ENCODE results near the gene TRMT10C.

DNA sequence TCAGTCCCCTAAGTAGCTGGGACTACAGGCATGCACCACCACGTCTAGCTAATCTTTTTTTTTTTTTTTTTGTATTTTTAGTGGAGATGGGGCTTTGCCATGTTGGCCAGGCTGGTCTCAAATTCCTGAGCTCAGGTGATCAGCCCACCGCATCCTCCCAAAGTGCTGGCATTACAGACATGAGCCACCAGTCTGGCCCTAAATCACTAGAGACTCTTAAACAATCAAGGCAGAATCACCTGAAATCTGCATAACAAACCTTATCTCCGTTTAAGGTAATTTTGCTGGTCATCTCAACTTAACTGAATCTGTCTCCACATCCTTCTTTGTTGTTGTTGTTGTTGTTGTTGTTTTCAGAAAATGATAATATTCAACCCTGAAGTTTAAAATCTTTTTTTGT lies 5.6 kb upstream of the TRMT10C start:
- TF ChIP-seq, protein P1, sequence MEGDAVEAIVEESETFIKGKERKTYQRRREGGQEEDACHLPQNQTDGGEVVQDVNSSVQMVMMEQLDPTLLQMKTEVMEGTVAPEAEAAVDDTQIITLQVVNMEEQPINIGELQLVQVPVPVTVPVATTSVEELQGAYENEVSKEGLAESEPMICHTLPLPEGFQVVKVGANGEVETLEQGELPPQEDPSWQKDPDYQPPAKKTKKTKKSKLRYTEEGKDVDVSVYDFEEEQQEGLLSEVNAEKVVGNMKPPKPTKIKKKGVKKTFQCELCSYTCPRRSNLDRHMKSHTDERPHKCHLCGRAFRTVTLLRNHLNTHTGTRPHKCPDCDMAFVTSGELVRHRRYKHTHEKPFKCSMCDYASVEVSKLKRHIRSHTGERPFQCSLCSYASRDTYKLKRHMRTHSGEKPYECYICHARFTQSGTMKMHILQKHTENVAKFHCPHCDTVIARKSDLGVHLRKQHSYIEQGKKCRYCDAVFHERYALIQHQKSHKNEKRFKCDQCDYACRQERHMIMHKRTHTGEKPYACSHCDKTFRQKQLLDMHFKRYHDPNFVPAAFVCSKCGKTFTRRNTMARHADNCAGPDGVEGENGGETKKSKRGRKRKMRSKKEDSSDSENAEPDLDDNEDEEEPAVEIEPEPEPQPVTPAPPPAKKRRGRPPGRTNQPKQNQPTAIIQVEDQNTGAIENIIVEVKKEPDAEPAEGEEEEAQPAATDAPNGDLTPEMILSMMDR (conservative IDR thresholded peaks at IDR 0.05), result no peak
- TF ChIP-seq EZH2 (IDR thresholded peaks at IDR 0.05; ENCODE audit: low read depth), result no peak

All from PC-9 (cell line).